Astrocyte of the cerebellum (primary cell): ENCODE results near the gene RNU7-1.

Experiments
- DNase-seq: peaks from one replicate; pipeline ENCODE4 v3.0.0-alpha.2; 2011; ENCODE audit warnings: low read depth
- H3K4me3 ChIP-seq: 2 replicates; pipeline ENCODE4 v1.5.1; 2011; ENCODE audit warnings: mild to moderate bottlenecking, low read depth, low read length, moderate library complexity
- CTCF ChIP-seq: IDR thresholded peaks from 2 replicates; pipeline ENCODE4 v1.5.1; 2012; ENCODE audit warnings: low read length, low read depth, moderate library complexity, mild to moderate bottlenecking; ENCODE audit errors: missing control alignments
- in situ Hi-C: cut with HindIII; loops from 2 replicates; pipeline ENCODE4 v1.10.0; 2017; ENCODE audit warnings: low sequenced_read_pairs

The RNU7-1 gene

DNA sequence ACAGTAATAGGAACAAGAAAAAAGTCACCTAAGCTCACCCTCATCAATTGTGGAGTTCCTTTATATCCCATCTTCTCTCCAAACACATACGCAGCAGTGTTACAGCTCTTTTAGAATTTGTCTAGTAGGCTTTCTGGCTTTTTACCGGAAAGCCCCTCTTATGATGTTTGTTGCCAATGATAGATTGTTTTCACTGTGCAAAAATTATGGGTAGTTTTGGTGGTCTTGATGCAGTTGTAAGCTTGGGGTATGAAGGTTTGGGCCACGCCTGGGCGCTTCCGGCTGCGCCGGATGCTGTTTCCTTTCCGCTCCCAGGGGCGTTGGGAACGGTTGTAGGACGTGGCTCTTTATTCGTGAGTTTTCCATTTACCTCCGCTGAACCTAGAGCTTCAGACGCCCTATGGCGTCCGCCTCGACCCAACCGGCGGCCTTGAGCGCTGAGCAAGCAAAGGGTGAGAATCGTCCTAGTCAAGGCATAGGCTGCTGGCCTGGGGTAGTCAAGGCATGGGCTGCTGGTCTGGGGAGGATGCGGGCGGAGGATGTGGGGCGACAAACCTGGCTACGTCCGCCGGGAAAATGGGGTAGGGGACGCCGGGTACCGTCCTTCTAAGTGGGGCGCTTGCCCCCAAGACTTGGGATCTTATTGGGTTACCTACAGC, at the start of gene RNU7-1, which contains the start of gene C12orf57:
Gene RNU7-1 (plus strand): TSS at position 95 of the 659 bp plus-strand sequence.
Gene C12orf57 (plus strand): TSS at position 301 of the 659 bp plus-strand sequence. CDS start 100 bp downstream, at position 401.
- in situ Hi-C loops = no loop called here

GRCh38 chr12:6894321-6894720, 49.3 kb upstream of the RNU7-1 start:
- H3K4me3 ChIP-seq = no peak overlapping the region
- DNase-seq = no peak
- in situ Hi-C loops = no loop called here
- TF ChIP-seq CTCF = no peak

More for the DNA sequence above, at the start of gene RNU7-1, which contains the start of gene C12orf57:
- H3K4me3 ChIP-seq = peak within 1 kb of the TSS; percentile 69
- no peak for TF ChIP-seq CTCF
- peak; percentile 76 for DNase-seq

DNA sequence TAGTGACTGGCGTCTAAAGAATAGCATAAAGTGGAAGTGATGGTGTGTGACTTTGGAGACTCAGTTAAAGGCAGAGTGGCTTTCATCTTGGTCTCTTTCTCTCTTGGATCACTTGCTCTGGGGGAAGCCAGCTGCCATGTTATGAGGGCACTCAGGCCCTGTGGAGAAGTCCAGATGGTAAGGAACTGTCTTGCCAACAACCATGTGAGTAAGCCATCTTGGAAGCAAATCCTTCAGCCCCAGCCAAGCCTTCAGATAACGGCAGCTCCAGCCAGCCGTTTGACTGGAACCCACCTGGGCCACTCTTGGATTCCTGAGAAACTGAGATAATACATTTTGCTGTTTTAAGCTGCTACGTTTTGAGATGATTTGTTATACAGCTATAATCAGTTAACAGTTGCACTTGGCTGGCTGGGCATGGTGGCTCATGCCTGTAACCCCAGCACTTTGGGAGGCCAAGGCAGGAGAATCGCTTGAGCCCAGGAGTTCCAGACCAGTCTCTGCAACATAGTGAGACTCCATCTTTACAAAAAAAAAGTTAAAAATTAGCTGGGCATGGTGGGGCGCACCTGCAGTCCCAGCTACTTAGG, 46.7 kb upstream of the RNU7-1 start:
- in situ Hi-C loops = no loop called here
- TF ChIP-seq CTCF = no peak
- no peak overlapping the region for H3K4me3 ChIP-seq
- no peak for DNase-seq

GRCh38 chr12:6899427-6899826, 44.2 kb upstream of the RNU7-1 start:
- no peak for TF ChIP-seq CTCF
- DNase-seq = no peak
- in situ Hi-C loops = no loop called here
- H3K4me3 ChIP-seq = no peak overlapping the region

GRCh38 chr12:6899837-6900519, 43.6 kb upstream of the RNU7-1 start:
- H3K4me3 ChIP-seq = no peak overlapping the region
- DNase-seq = peak; percentile 62
- no peak for TF ChIP-seq CTCF
- in situ Hi-C loops = no loop called here

GRCh38 chr12:6902448-6902847, 41.2 kb upstream of the RNU7-1 start:
- no peak for TF ChIP-seq CTCF
- no peak overlapping the region for H3K4me3 ChIP-seq
- DNase-seq = no peak
- in situ Hi-C loops = no loop called here
